ENCODE measurements around the gene BDNF.

The BDNF gene

GRCh38 chr11:27625347-27625912 lies 74.8 kb downstream of the BDNF start:
- no peak for DNase-seq (ENCODE audit: low spot score)

- DNase-seq (ENCODE audit: low spot score), result no peak
These were observed 76.2 kb downstream of the BDNF start for GRCh38 chr11:27623945-27624523.

- no peak for DNase-seq (ENCODE audit: low spot score)
These were observed 77.5 kb downstream of the BDNF start for GRCh38 chr11:27622541-27623300.

- no peak for DNase-seq (ENCODE audit: low spot score)
These were observed 78.7 kb downstream of the BDNF start for GRCh38 chr11:27621405-27622161.

GRCh38 chr11:27619763-27620335 lies 80.4 kb downstream of the BDNF start:
- no peak for DNase-seq (ENCODE audit: low spot score)

GRCh38 chr11:27619039-27619574 lies 81.1 kb downstream of the BDNF start:
- DNase-seq (ENCODE audit: low spot score), result no peak

- no peak for DNase-seq (ENCODE audit: low spot score)
These were observed 81.9 kb downstream of the BDNF start for GRCh38 chr11:27618281-27618915.

GRCh38 chr11:27616711-27617110 lies 83.5 kb downstream of the BDNF start:
- no peak for DNase-seq (ENCODE audit: low spot score)

GRCh38 chr11:27615833-27616232 lies 84.4 kb downstream of the BDNF start:
- no peak for DNase-seq (ENCODE audit: low spot score)

GRCh38 chr11:27614092-27614491 lies 86.2 kb downstream of the BDNF start:
- DNase-seq (ENCODE audit: low spot score), result no peak

GRCh38 chr11:27612932-27613880 lies 87.0 kb downstream of the BDNF start:
- DNase-seq (ENCODE audit: low spot score), result no peak

GRCh38 chr11:27611947-27612455 lies 88.3 kb downstream of the BDNF start:
- no peak for DNase-seq (ENCODE audit: low spot score)

GRCh38 chr11:27611390-27611789 lies 88.9 kb downstream of the BDNF start:
- no peak for DNase-seq (ENCODE audit: low spot score)

- DNase-seq (ENCODE audit: low spot score), result no peak
These were observed 89.3 kb downstream of the BDNF start for GRCh38 chr11:27610946-27611345.

- DNase-seq (ENCODE audit: low spot score), result no peak
These were observed 90.0 kb downstream of the BDNF start for GRCh38 chr11:27610280-27610679.

GRCh38 chr11:27608951-27609350 lies 91.3 kb downstream of the BDNF start:
- no peak for DNase-seq (ENCODE audit: low spot score)

- DNase-seq (ENCODE audit: low spot score), result no peak
These were observed 94.8 kb downstream of the BDNF start for GRCh38 chr11:27605422-27605821.
